Esophagus muscularis mucosa (tissue), 4 donors: ENCODE data around the gene MAP9. TPM values are rescaled to one million over a fixed set of nuclear protein-coding genes. Genes with fewer than 3 reads are reported as not detected.

Experiments
- DNase-seq: peaks from one replicate; pipeline ENCODE4 v3.0.0-alpha.2; 2017; ENCODE audit errors: extremely low spot score
- H3K27ac ChIP-seq, 4 donors: fragments of 200-600 bp; sonication (generic); replicated peaks in 1 of 4; 1 replicate in 3 of 4; 2 replicates in 1 of 4; pipeline ENCODE4 v1.5.1; 2016 to 2019; ENCODE audit warnings: mild to moderate bottlenecking in 1 of 4
- H3K27me3 ChIP-seq, 4 donors: fragments of 200-600 bp; sonication (generic); one replicate each; pipeline versions ENCODE4 v1.5.1 to v1.6.0; 2016 to 2019
- H3K36me3 ChIP-seq, 4 donors: fragments of 200-600 bp; sonication (generic); one replicate each; pipeline ENCODE4 v1.5.1; 2016 to 2019
- H3K4me1 ChIP-seq, 4 donors: fragments of 200-600 bp; sonication (generic); one replicate each; pipeline ENCODE4 v1.5.1; 2016 to 2019
- H3K4me3 ChIP-seq, 4 donors: fragments of 200-600 bp; sonication (generic); 1 replicate in 2 of 4; 2 replicates in 2 of 4; pipeline ENCODE4 v1.5.1; 2016 to 2019; ENCODE audit warnings: mild to moderate bottlenecking in 4 of 4, moderate library complexity in 1 of 4
- H3K9me3 ChIP-seq, 4 donors: fragments of 200-600 bp; sonication (generic); 1 replicate in 3 of 4; 2 replicates in 1 of 4; pipeline ENCODE4 v1.5.1; 2016 to 2019
- CTCF ChIP-seq, 3 experiments: fragments of 200-600 bp in 2 of 3; fragments of 450-650 bp in 1 of 3; sonication (generic) in 2 of 3; IDR thresholded peaks; one replicate each; pipeline ENCODE4 v1.5.1; 2017 to 2019; ENCODE audit warnings: antibody characterized with exemption in 3 of 3, mild to moderate bottlenecking in 2 of 3, moderate library complexity in 1 of 3
- EP300 ChIP-seq: sonication (generic); formaldehyde crosslinking; IDR thresholded peaks from one replicate; pipeline ENCODE4 v1.6.1; 2017; ENCODE audit warnings: antibody characterized with exemption
- POLR2A ChIP-seq: fragments of 450-650 bp; IDR thresholded peaks from one replicate; pipeline ENCODE4 v1.6.1; 2017; ENCODE audit warnings: antibody characterized with exemption, moderate library complexity, mild to moderate bottlenecking, low read depth
- POLR2AphosphoS5 ChIP-seq, 2 donors: sonication (generic); formaldehyde crosslinking; IDR thresholded peaks; one replicate each; pipeline ENCODE4 v1.6.1; 2017; ENCODE audit warnings: antibody characterized with exemption in 2 of 2
- WGBS: methylation state at CpG from one replicate; pipeline ENCODE4 v1.1.5; 2018; 5-methylcytosine and 5-hydroxymethylcytosine counted together
- intact Hi-C: fragments of 100-400 bp; cut with DNase I; formaldehyde crosslinking; loops from one replicate; pipeline ENCODE4 v1.15.1; 2023
- total RNA-seq, 4 donors: library from RNA; depleted of rRNA; stranded (reverse); fragments of >200 nt; gene quantifications; one replicate each; pipeline versions ENCODE4 v1.1.0 to v1.2.1, GENCODE V29; 2016

Gene MAP9
- total RNA-seq, 4 donors from 2014 or later = 7.6 to 11.4 (median 10.1) TPM

DNA sequence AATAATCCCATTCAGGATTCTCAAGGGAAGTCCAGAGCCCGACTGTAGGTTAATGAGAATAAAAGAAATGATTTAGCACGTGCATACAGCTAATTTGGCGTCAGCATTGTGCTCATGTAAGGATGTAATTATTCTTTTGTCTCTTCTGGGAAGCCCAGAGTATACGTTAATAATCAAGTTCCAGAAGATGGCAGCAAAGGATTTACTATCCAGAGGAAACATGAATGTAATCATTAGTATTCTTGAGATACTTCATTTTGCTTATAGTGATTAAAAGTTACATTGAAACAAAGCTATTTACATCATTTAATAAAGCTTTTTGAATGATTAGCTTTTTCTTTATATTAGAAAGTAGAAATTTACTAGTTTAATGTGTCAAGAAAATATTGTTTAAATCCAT is 27.1 kb upstream of the MAP9 start:
- H3K27ac ChIP-seq = no peak overlapping the region
- H3K27me3 ChIP-seq = no peaks in the 10 kb centered on the region
- TF ChIP-seq POLR2A = no peak
- no peak for TF ChIP-seq EP300
- peak; percentile 32 to 49 (median 32) for TF ChIP-seq CTCF (IDR thresholded peaks at IDR 0.05)
- no peaks in the 10 kb centered on the region for H3K9me3 ChIP-seq
- DNase-seq = peak; percentile 3
- H3K36me3 ChIP-seq = no peaks in the 10 kb centered on the region
- intact Hi-C loops = loop anchor here (10.0 kb wide), 1 partner anchor 551 kb away; the partner anchor contains the start of gene CTSO
- H3K4me1 ChIP-seq = peaks cover 0 to 49% (median 29%) of the 10 kb centered on the region in 4 donors
- no peak overlapping the region for H3K4me3 ChIP-seq
- WGBS = 5% methylated on average over 4 of the region's 4 CpGs

GRCh38 chr4:155402941-155403340 is 26.2 kb upstream of the MAP9 start:
- Histone ChIP-seq H3K4me3 (no peak overlapping the region), H3K27me3 (no peaks in the 10 kb centered on the region), H3K9me3 (no peaks in the 10 kb centered on the region), H3K4me1 (peaks cover 0 to 44% (median 29%) of the 10 kb centered on the region in 4 donors), H3K27ac (no peak overlapping the region), H3K36me3 (no peaks in the 10 kb centered on the region)
- TF ChIP-seq CTCF (IDR thresholded peaks at IDR 0.05) = no peak
- no peak for TF ChIP-seq POLR2A
- TF ChIP-seq EP300 = no peak
- no peak for TF ChIP-seq POLR2AphosphoS5 (IDR thresholded peaks at IDR 0.05)
- DNase-seq = no peak
- WGBS = 67% methylated on average over 2 of the region's 2 CpGs
- intact Hi-C loops = loop anchor here (10.0 kb wide), 1 partner anchor 552 kb away; the partner anchor contains the start of gene CTSO

GRCh38 chr4:155400893-155401292 is 24.1 kb upstream of the MAP9 start:
- TF ChIP-seq EP300 (no peak), POLR2AphosphoS5 (IDR thresholded peaks at IDR 0.05) (no peak), POLR2A (no peak), CTCF (IDR thresholded peaks at IDR 0.05) (no peak)
- peak; percentile 12 for DNase-seq
- intact Hi-C loops = loop anchor here (10.0 kb wide), 1 partner anchor 554 kb away; the partner anchor contains the start of gene CTSO
- 46% methylated on average over 2 of the region's 2 CpGs for WGBS
- Histone ChIP-seq H3K4me1 (peaks cover 0 to 24% (median 18%) of the 10 kb centered on the region in 4 donors), H3K9me3 (no peaks in the 10 kb centered on the region), H3K4me3 (no peak overlapping the region), H3K27me3 (no peaks in the 10 kb centered on the region), H3K27ac (no peak overlapping the region), H3K36me3 (no peaks in the 10 kb centered on the region)

DNA sequence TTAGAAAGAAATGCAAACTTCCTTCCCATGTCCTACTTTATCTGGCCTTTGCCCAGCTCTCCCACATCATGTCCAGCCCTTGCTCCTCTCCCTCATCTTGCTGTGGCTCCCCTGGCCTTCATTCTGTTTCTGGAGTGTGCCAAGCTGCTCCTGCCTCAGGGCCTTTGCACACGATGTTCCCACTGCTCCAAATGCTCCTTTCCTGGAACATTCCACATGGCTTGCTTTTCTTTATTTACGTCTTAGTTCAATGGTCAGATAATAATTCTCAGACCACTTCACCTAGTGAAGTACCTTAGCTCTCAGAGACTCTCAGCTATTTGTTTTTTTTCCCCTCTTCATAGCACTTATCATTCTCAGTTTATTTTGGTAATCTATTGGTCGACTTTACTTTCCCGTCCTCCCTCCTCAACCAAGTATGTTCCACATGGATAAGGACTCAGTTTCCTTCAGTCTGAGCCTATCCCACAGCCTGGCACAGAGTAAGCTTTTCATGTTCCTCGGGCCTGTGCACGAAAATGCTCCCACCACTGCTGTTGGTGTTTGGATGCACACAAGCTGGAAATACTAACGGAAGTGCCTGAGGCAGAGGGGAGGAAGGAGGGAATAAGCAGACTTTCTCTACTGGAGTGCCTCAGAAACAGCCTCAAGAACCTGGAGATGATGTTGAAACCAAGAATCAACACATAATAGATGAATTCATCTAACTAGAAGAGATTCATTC is 23.4 kb upstream of the MAP9 start:
- intact Hi-C loops = loop anchor here (10.0 kb wide), 1 partner anchor 555 kb away; the partner anchor contains the start of gene CTSO
- Histone ChIP-seq H3K4me1 (peaks cover 0 to 16% (median 12%) of the 10 kb centered on the region in 4 donors), H3K36me3 (no peaks in the 10 kb centered on the region), H3K4me3 (no peak overlapping the region), H3K27me3 (no peaks in the 10 kb centered on the region), H3K9me3 (no peaks in the 10 kb centered on the region), H3K27ac (no peak overlapping the region)
- TF ChIP-seq CTCF (IDR thresholded peaks at IDR 0.05) = no peak
- no peak for TF ChIP-seq EP300
- TF ChIP-seq POLR2A = no peak
- no peak for TF ChIP-seq POLR2AphosphoS5 (IDR thresholded peaks at IDR 0.05)
- peak; percentile 80 for DNase-seq
- WGBS = 70% methylated on average over 7 of the region's 7 CpGs
